HL-60/S4 treated with retinoic acid at 250 ng/mL for 4 days and 3 days (cell line): ENCODE measurements around the gene LCN10.
"Not testable (repeated sequence)": the region's sequence is repeated elsewhere in the genome, so short reads cannot be mapped to it uniquely, and the experiment has no call there.

Source experiments
- in situ Hi-C: fragments of 300-500 bp; cut with MboI; formaldehyde crosslinking; loops from 2 replicates; pipeline ENCODE4 v1.7.0; 2022; ENCODE audit warnings: low sequenced_read_pairs

LCN10 gene

GRCh38 chr9:136722093-136722968, 20.4 kb downstream of the LCN10 start:
- in situ Hi-C loops, result no loop called here

GRCh38 chr9:136721339-136722092, 21.2 kb downstream of the LCN10 start:
- in situ Hi-C loops, result no loop called here

GRCh38 chr9:136720898-136721338, 21.8 kb downstream of the LCN10 start:
- in situ Hi-C loops, result no loop called here

GRCh38 chr9:136720251-136720897, 22.4 kb downstream of the LCN10 start:
- in situ Hi-C loops, result no loop called here

- in situ Hi-C loops, result no loop called here
Measured at GRCh38 chr9:136719195-136719880, 23.4 kb downstream of the LCN10 start.

GRCh38 chr9:136718345-136719194, 24.2 kb downstream of the LCN10 start:
- in situ Hi-C loops, result no loop called here

- in situ Hi-C loops, result no loop called here
Measured at GRCh38 chr9:136717399-136717798, 25.3 kb downstream of the LCN10 start.

- in situ Hi-C loops, result no loop called here
Measured at GRCh38 chr9:136714893-136715274, 27.9 kb downstream of the LCN10 start.

- in situ Hi-C loops, result no loop called here
Measured at GRCh38 chr9:136714096-136714892, 28.4 kb downstream of the LCN10 start.

GRCh38 chr9:136713550-136713949, 29.2 kb downstream of the LCN10 start:
- in situ Hi-C loops, result no loop called here

GRCh38 chr9:136712690-136713544, 29.8 kb downstream of the LCN10 start:
- in situ Hi-C loops, result no loop called here

- in situ Hi-C loops, result no loop called here
Measured at GRCh38 chr9:136711751-136712689, 30.7 kb downstream of the LCN10 start, which contains the start of gene DIPK1B. Gene DIPK1B (plus strand): TSS chr9:136712572. CDS start chr9:136712666, 94 bp downstream.

GRCh38 chr9:136711219-136711648, 31.5 kb downstream of the LCN10 start:
- in situ Hi-C loops, result not testable (repeated sequence)

GRCh38 chr9:136710543-136710942, 32.2 kb downstream of the LCN10 start:
- in situ Hi-C loops, result no loop called here

GRCh38 chr9:136709454-136710109, 33.2 kb downstream of the LCN10 start:
- in situ Hi-C loops, result no loop called here

- in situ Hi-C loops, result no loop called here
Measured at GRCh38 chr9:136707849-136708517, 34.8 kb downstream of the LCN10 start.
